Epithelial cell of umbilical artery (primary cell): Measurements from ENCODE around the gene SUMO4. TPM values are rescaled to one million over a fixed set of nuclear protein-coding genes. Genes with fewer than 3 reads are reported as not detected.

ENCODE experiments used
- total RNA-seq: library from RNA; depleted of rRNA; stranded (reverse); fragments of >200 nt; gene quantifications from 2 replicates; pipeline ENCODE4 v1.2.3, GENCODE V29; 2014

Gene SUMO4
- 0.32 and 1.7 TPM in 2 replicates for total RNA-seq

GRCh38 chr6:149400050-149400449 is at the start of gene SUMO4:
Gene SUMO4 (plus strand): TSS chr6:149400262. CDS start chr6:149400392, 130 bp downstream.

Other genes starting within 250 kb of the SUMO4 start
- 14.9 and 16.7 TPM in 2 replicates for gene TAB2, start 82.5 kb upstream of the SUMO4 start, total RNA-seq
- not detected in 2 replicates for gene ZC3H12D, start 84.8 kb downstream of the SUMO4 start, total RNA-seq
- 29.6 and 33.0 TPM in 2 replicates for gene PPIL4, start 145.8 kb downstream of the SUMO4 start, total RNA-seq
- 39.6 and 59.3 TPM in 2 replicates for gene GINM1, start 166.1 kb downstream of the SUMO4 start, total RNA-seq
- gene KATNA1, start 248.5 kb downstream of the SUMO4 start, total RNA-seq = 28.9 and 40.4 TPM in 2 replicates